NK-92 (cell line): ENCODE data around the gene WDR1.

Experiments used
- DNase-seq: peaks from one replicate; lab custom pipeline; 2025; ENCODE audit not compliant: unreplicated experiment; lab: John Stamatoyannopoulos, UW

WDR1 gene

DNA sequence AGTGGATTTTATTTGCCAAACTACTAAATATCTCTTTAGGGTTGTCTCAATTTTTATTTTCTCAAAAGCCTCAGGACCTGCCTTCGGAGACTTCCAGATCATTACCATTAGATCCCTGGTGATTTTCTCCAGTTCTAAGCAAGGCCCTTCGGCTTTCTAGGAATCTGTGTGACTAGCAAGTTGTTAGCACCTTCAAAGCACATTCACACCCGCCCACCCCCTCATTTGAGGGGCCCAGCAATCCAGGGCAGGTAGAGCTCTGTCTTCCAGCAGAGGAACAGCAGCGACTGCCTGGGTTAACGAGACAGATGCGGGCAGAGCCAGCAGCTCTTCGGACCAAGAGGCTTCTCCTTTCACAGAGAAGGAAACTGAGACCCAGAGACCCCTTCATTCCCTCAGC is 2.0 kb downstream of the WDR1 start:
- DNase-seq: no peak

DNA sequence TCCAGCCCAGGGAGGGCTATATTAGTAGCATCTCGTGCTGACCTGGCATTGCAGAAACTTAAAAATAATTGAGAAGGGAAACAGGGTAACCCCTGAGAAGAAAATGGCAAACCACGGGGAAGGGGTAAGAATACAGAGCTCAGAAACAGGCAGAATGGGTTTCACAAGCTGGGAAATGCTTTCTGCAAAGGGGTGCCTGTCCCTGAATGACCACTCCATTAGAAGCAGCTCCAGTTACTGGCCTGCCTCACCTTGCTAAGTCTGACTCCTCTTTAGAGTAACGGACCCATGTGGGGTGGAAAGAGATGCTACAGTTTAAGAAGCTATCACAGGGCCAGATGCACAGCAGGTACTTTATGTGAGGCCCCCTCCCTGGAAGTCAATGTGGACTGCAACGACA is 2.5 kb downstream of the WDR1 start:
- no peak for DNase-seq

DNA sequence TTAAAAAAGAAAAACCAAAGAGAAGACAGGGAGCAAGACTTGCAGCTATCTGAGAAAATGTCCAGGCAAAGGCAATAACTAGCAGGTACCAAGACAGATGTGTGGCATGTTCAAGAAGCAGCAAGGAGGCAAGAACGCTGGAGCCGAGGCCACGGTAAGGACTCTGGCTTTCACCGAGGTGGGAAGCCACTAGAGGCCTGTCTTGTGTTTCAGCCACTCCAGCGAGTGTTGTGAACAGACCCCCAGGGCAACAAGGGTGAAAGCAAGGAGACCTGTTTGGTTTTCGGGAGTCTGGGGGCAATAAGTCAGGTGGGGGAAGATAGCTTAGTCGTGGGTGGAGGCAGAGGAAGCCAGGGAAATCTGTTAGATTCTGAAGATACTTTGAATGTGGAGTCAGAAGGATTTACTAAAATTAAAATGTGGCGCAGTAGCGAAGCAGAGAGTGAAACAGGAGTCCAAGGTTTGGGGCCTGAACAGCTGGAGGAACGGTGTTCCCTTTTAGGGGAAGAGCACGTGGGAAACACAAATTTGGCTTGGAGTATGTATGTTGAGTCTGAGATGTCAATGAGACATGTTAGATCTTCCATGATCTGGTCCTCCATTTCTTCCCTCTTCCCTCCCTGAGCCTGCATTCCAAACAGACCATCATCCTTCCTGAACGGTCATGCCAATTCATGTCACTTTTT is 3.1 kb downstream of the WDR1 start:
- no peak for DNase-seq

DNA sequence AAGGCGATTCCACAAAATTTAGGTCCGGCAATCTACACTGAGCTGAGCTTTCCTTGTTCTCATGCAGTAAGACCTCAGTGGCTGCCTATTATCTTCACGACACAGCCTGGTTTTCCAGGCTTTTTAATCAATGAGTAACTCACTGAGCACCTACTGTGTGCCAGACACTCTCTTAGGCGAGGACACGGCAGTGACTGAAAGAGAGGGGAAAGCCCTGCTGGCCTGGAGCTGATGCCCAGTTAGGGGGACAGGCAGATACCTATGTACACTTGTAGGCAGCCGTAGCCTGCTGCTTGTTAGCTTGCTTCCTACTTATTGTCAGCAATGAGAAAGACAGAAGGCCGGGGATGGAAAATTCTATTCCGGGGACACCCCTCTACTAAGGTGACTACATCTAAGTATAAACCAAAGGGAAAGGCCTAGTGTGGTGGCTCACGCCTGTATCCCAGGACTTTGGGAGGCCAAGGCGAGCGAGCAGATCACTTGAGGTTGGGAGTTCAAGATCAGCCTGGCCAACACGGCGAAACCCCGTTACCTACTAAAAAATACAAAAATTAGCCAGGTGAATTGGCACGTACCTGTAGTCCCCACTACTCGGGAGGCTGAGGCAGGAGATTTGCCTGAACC is 3.8 kb downstream of the WDR1 start:
- no peak for DNase-seq

DNA sequence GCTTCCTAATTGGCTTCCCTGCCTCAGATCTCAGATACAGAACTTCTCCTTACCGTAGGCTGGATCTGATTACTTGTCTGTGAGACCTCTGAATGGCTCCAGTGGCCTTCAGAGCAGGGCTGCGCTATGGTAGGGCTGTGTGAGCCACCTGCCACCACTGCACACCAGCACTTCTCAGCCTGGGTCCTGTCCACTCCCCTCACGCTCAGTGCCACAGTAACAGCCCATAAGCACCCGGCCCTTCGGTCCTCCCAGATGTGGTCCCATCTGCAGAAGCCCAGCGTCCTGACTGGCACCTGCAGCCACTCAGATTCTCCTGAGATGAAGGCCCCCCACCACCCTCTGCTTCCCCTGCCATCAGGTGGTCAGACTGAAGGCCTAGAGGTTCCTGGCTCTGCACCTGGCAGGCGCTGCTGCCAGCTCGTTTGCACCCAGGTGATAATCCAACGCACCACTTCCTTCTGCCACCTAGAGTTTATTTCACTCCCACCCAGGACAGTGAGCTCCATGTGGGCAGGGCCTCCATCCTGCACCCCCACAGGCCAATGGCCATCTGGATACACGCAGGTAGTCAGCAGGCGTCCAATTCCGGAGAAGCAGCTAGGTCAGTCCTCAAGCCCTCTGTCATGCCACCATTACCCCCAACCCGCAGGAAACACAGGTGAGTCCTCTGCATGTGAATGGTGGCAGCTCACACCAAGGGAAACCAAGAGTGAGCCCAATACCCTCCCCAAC is 5.4 kb downstream of the WDR1 start:
- DNase-seq: no peak

DNA sequence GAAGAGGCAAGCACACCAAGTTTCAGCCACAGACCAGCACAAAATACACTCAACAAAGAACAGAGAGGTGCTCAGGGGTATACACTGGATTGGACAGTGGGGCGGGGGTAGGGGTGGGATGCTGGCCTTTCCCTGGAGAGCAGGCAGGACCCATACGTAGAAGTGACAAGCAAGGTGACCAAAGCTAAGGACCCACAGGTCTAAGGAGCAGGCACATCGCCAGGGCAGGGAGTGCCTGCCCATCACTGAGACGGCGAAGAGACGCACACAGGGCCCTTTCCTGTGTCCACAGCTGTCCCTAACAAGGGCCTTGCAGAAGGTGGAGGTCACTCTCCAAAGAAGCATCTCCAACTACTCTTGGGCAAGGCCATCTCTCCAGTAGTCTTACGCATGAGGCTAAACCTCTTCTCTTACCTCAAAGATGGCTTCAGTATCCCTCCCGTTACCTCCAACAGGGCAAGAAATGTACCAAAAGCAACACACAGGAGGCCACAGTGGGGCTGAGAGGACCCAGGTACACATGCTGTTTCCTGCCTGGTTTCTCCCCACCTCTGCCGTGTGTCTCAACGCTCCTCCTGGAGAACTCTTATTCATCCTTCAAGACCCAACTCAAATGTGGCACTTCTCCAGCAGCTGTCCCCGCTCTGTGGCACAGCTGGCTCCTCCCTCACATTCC is 6.5 kb downstream of the WDR1 start:
- no peak for DNase-seq

DNA sequence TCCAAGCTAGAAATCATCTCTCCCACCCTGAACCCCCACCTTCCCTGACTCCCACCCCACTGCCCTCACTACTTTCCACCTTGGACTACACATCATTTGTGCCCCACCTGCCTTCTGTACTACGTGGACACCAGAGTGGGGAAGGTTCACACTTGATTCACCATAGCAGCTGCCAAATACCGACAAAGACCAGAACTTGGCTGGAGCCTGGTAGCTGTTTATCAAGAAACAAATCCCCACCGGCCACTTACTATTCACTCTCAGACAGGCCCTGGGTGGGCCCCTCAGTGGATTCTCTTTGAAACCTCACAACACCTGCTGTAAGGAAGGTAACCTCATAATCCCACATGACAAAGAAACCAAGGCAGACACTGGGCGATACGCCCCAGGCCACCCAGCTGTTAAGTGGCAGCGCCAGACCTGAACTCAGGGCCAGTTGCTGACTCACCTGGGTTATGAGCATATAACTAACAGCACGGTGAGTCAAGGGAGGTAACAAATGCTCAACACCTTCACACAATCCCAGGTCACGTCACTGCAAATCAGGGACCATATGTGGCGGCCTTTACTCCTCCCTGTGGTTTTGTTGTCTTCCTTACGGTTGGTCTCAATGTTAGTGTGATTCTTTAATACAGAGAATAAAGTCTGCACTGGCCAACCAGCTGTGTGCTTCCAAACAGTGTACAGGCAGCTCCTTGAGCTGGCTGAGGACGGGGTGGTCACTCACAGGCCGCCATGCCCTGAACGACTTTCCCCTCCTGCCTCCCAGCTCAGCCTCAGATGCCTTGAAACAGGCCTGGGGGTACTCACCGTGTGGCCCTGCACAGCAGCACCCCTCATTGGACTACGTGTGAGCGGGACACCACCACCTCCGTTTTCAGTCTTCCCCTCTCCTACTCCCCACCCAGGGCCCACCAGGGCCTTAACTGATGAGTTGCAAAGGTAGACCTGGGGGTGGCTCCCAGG is 7.5 kb downstream of the WDR1 start:
- no peak for DNase-seq

DNA sequence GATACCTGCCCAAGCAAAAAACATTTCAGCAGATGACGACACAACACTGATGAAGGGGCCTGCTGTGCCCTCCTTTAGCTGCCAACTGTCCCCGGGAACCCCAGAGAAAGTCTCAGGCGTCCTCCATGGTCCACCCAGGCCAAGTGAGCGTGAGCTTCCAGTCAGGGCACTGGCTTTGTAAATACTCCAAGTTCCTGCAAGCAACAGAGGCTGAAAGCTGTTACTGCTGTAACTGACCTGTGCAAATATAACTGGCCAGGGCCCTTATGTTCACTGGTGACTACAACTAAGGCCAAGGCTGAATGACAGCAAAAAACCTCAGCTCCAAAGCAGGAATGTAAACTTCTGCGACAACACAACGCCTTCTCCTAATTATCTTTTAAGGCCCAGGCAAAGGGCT is 8.2 kb downstream of the WDR1 start:
- no peak for DNase-seq

DNA sequence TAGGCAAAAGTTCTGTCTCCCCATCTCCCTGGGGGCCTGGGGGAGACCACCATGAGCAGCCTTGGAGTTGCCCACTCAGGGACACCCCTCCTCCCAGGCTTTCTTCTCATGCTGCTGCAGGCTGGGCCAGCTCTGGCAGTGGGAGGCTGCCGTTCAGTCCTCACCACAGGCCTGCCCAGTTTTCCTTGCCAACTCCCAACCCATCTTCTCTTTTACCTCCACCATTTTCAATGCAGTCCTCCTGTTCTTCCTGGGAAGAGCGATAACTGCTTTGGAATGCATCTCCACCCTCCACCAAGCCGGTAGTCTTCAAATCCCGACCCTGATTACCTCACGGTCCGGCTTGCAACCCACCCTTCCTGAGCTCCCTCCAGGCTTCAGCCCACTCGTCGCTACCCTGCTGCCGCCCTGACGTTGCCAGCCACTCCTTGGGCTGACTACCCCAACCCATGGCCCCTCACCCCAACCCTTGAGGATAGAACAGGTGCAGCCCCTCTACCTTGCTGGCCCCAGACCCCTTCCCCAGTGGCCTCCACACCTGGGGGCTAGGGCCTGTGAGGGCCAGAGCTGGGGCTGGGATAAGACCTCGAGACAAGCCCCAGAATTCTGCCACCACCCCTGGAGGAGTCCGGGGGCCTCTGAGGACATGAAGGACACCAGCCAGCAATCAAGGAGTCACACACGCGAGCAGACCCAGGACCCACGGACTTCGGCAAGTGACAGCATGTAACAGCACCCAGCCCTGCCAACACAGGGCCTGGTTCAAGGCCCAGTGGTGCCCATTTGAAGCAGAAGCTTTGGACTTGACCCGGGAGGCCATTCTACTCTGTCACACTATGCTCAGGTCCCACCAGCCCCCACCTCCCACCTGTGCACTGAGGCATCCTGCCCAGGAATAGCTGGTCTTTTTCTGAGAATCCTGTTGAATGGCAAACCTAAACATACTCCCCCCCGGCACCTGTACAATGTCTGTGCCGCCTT is 9.2 kb downstream of the WDR1 start:
- DNase-seq: no peak

DNA sequence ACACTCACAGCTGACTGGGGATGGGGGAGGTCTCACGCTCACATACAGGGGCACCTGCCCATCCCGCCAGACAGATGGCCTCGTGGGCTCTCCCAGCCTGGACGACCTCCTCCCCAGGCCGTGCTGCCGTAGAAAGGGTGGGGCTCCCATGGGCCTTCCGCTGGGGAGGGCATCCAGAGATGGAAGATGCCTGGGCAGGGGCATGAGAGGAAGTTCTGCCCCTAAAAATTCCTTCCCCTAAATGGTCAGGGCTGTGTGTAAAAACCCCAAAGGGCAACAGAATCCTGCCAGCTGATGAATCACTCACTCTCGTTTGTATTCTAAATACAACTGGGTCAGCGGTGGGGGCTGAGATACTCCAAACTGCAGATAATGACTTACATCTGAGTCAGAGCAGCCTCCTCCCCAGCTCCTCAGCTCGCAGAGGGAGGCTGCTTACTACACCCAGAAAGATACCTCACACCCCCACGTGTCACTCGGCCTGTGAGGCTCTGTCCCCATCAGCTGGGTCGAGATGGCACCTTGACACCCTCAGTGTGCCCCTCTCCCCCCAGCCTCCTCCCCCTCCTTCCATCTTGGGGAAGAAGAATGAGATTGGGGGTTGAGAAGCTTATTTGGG is 10.1 kb downstream of the WDR1 start:
- no peak for DNase-seq

DNA sequence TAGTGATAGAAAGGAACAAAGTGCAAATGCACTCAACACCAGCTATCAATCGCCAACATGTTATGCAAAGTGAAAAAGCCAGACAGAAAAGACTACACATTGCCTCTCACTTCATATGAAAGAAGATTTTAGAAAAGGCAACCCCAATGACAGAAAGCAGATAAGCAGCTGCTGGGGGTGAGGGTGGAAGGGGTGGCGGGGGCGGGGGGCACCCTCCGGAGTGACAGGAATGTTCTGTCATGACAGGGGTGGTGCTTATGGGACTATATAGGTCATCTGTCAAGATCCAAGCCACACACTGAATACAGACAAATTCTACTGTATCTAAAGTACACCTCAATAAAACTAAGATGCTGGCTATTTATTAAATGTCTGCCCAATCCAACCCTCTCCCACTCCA is 10.7 kb downstream of the WDR1 start:
- DNase-seq: no peak

DNA sequence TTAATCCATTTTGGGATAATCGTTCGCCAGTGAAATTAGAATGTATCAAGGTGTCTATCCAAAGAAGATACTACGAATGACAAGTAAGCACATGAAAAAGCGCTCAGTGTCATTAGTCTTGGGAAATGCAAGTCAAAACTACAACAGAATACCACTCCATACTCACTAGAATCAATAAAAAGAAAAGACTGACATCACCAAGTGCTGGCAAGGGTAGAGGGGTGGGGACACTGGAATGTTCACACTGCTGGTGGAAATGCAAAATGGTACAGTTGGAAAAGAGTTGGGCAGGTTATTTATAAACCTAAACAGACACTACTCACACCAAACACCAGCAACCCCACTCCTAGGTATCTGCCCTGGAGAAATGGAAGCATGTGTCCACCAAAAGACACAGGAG is 11.2 kb downstream of the WDR1 start:
- no peak for DNase-seq

DNA sequence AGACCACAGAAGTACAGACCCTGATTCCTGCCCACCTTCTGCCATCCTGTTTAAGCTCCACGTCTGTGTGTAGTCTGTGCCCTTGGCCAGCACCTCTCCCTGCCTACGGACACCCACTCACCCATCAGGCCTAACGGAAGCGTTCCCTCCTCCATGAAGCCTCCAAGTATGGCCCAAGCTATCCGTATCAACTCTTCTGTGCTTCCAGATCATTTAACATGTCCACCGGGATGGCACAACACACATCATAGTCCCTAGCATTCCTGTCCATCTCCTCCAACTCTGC is 11.7 kb downstream of the WDR1 start:
- no peak for DNase-seq

DNA sequence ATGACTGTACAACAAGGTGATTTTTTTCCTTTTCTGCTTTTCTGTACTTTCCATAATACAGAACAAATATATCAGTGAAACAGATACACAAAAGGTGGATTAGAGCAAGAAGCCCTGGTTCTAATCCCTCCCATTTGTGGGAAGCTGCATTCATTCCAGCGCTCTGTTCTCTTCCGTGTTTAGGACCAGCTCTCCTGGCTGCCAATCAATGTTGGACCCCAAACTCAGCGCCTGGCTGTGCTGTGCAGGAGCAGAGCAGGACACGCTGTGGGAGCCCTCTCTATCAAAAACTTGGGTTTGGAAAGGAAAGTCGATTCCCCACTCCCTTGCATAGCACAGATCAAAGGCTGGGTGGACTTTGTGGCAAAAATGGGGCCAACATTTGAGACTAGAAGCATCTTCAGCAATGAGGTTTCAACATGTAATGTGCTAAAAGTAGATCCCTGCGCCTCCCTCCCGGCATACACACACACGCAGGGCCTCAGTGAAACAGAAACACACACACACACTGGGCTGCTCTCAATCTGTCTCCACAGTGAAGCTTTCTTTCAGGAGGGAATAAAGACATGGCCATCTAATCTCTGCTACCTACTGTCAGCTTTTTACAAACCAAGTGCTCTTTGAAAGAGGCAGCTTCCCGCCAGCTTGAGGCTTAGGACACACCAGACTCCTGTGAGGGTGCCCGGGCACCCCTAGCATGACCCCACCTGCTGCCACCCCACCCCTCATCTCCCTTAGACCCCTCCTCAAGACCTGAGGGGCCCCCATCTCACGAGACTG is 12.2 kb downstream of the WDR1 start:
- DNase-seq: no peak

DNA sequence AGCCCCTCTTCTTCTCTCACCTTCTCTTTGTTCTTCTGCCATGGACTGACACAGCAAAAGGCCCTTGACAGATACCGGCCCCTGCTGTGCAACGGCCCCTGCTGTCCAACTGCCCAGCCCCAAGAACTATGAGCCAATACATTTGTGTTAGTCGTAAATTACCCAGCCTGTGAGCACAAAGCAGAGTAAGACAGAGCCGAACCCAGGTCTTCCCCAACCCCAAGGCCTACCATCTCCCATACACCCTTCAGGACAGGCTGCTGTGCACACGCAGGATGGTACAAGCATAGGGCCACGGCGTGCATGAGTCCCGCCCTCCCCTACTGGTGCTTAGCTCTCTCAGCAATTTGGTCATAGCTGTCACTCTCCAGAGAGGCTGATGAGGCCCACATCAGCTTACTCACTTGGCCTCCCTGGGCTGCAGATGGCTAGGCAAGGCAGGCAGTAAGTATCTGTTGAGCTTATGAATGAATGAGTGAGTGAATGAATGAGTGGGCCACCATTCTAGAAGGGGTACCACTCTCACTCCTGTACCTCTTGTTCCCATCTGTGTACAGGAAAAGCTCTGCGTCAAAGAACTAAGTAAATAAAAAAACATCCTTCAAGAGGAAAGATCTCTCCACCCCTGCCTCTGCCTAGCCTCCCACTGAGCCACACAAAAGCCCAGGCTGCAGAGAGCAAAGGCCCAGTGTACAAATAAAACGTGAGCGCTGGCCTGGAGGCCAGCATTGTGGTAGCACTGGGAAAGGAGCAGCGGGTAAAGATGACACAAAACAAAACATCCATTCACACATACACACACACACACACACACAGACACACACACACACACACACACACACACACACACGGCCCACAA is 13.9 kb downstream of the WDR1 start:
- DNase-seq: no peak

DNA sequence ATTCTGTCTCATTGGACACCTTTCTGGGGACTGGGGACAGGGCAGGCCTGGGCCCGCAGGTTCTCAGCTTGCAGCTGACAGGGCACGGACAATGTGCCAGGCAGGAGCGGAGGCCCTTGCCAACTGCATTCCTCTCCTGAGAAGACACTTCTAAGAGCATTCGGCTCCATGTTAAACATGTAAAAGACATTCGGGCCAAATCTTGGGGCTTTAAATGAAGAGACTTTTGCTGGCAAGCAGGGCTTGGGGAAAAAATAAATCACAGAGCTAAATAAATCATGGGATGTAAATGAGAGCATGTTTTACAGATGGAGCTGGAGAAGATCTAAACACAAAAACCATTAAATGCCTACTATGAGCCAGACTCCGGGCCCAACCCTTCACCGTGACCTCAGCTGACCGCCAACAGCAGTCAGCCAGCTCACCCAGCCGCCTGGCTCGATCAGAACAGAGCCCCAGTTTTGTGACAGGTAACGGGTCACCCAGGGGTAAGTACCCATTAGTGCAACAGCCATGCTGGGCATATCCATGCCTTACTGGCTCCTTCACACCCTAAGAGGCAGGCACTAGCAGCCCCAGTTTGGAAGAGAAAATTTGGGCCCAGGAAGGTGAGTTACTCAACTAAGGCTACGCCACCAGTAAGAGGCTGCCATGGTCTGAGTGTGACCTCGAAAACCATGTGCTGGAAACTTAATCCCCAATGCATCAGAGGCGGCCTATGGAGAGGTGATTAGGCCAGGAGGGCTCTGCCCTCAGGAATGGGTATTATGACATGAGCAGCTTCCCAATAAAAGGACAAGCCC is 14.7 kb downstream of the WDR1 start:
- DNase-seq: no peak

DNA sequence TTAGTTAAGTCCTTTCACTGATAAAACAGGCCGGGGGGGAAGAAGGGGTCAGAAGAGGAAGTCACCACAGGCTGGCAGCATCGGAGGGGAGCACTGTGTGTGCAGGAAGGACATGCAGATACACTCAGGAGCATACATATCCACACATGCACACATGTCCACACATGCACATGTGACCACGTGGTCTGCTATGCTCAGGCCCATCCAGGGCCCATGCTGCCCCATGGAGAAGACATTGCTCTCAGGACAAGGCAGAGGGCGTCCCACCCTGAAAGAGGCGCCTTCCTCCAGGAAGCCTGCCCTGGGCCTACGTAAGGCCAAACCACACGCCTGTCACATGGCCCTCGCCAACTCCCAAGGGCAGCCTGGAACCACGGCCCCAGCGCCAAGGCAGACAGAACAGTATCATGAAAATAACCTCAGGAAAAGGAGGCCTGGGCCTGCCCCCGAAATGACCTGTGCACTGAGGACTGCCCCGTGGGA is 15.8 kb downstream of the WDR1 start:
- DNase-seq: no peak
